Measurements from ENCODE around the gene SRBD1. TPM values are rescaled to one million over a fixed set of nuclear protein-coding genes. Genes with fewer than 3 reads are reported as not detected.

The SRBD1 gene
- total RNA-seq, 1 experiment from 2014 or later = 20.6 TPM

GRCh38 chr2:45612285-45612684 is 1.2 kb upstream of the SRBD1 start:
- H3K4me1 ChIP-seq (ENCODE audit: control insufficient read depth in 1 of 2, insufficient read depth in 2 of 2, low read length in 2 of 2) = peaks cover 6 to 32% of the 10 kb centered on the region in 2 experiments
- H3K4me3 ChIP-seq (replicated peaks in 1 of 2; ENCODE audit: low read depth in 1 of 2, low read length in 2 of 2) = no peak overlapping the region
- H3K4me2 ChIP-seq (ENCODE audit: low read length) = peak overlapping the region; percentile 73
- H3K9me3 ChIP-seq (ENCODE audit: control insufficient read depth in 1 of 2, insufficient read depth in 1 of 2, low read depth in 1 of 2, low read length in 2 of 2) = no peaks in the 10 kb centered on the region
- no peaks in the 10 kb centered on the region for H3K36me3 ChIP-seq (ENCODE audit: control insufficient read depth in 1 of 2, insufficient read depth in 2 of 2, low read length in 2 of 2)
- ChIA-PET CTCF (no interaction called here), POLR2A (no interaction called here), RAD21 (ENCODE audit: low non-redundant PET in 1 of 2, low total read pairs in 2 of 2, uncharacterized antibody in 2 of 2, unreplicated experiment in 2 of 2) (no interaction called here)
- H2AFZ ChIP-seq (ENCODE audit: low read depth, low read length, poor library complexity, severe bottlenecking) = peak overlapping the region; percentile 28
- H3K9ac ChIP-seq (ENCODE audit: low read length) = no peak overlapping the region
- intact Hi-C loops (cut with micrococcal nuclease) = no loop called here
- no peaks in the 10 kb centered on the region for H3K9me2 ChIP-seq (ENCODE audit: insufficient read depth)
- no peaks in the 10 kb centered on the region for H4K20me1 ChIP-seq (ENCODE audit: insufficient read depth)
- peaks cover 33% of the 10 kb centered on the region for H3K79me2 ChIP-seq (ENCODE audit: insufficient read depth, low read length)
- ATAC-seq (no peak), DNase-seq (ENCODE audit: low read depth, low spot score) (no peak)
- no peak overlapping the region for H3K27ac ChIP-seq (ENCODE audit: low read depth, low read length)
- no TSS peak for BruUV-seq (replicated peaks)
- H3K27me3 ChIP-seq (ENCODE audit: insufficient read depth, low read length) = no peaks in the 10 kb centered on the region
- TF ChIP-seq POLR2A (IDR thresholded peaks at IDR 0.05; ENCODE audit: borderline replicate concordance, extremely low read depth, insufficient read depth, insufficient read length) = no peak
- TF ChIP-seq EZH2phosphoT487 (IDR thresholded peaks at IDR 0.05; ENCODE audit: borderline replicate concordance) = no peak
- TF ChIP-seq CEBPB (IDR thresholded peaks at IDR 0.05; ENCODE audit: low read depth) = no peak
- no peak for TF ChIP-seq JUND (IDR thresholded peaks at IDR 0.05)
- TF ChIP-seq FOSL1 (IDR thresholded peaks at IDR 0.05; ENCODE audit: low read depth) = no peak
- TF ChIP-seq CTCF (IDR thresholded peaks at IDR 0.05 in 2 of 3, conservative IDR thresholded peaks at IDR 0.05 in 1 of 3; ENCODE audit: borderline replicate concordance in 1 of 3, insufficient read depth in 1 of 3, low read depth in 2 of 3, low read length in 2 of 3) = no peak
- no peak for TF ChIP-seq ZFX (IDR thresholded peaks at IDR 0.05)
- TF ChIP-seq ZNF274 (IDR thresholded peaks at IDR 0.05; ENCODE audit: low read depth, low read length) = no peak
- no peak for TF ChIP-seq SP1 (IDR thresholded peaks at IDR 0.05; ENCODE audit: low read depth)
- TF ChIP-seq SIN3A (IDR thresholded peaks at IDR 0.05; ENCODE audit: low read depth) = no peak
- no peak for TF ChIP-seq ZBTB33 (IDR thresholded peaks at IDR 0.05; ENCODE audit: extremely low read depth, insufficient replicate concordance, low read length)
- no peak for TF ChIP-seq REST (IDR thresholded peaks at IDR 0.05; ENCODE audit: low read depth)
- TF ChIP-seq ATF3 (IDR thresholded peaks at IDR 0.05) = no peak

Data from HCT116 (cell line).